Renal cortical epithelial cell (primary cell): ENCODE data around the gene METTL24. TPM values are rescaled to one million over a fixed set of nuclear protein-coding genes. Genes with fewer than 3 reads are reported as not detected.
"Not testable (repeated sequence)": the region's sequence is repeated elsewhere in the genome, so short reads cannot be mapped to it uniquely, and the experiment has no call there.

Source experiments
- DNase-seq: peaks from one replicate; pipeline ENCODE4 v3.0.0-alpha.2; 2011; ENCODE audit warnings: low read depth
- total RNA-seq: library from RNA; depleted of rRNA; stranded (reverse); fragments of >200 nt; gene quantifications from 2 replicates; pipeline ENCODE4 v1.2.3, GENCODE V29; 2014

Gene METTL24
- total RNA-seq, 1 donor from 2014 or later: 0.10 TPM

DNA sequence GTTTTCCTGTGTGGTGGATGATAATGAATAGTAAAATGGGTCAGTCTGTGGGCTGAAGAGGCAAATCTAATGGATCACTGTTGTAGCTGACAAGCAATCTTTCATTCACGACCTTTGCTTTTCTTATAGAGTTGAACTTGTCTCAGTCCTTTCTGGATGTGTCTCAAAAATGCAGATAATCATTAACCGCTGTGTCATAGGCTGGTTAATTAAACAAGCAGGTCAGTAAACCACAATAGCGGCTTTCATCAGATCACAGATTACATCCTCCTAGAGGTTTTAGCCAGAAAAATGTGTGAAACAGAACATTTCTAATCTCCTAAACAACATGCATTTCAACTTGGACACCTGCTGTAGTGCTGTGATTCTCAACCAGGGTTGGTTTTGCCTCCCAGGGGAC lies 2.5 kb upstream of the METTL24 start:
- DNase-seq: peak; percentile 97

DNA sequence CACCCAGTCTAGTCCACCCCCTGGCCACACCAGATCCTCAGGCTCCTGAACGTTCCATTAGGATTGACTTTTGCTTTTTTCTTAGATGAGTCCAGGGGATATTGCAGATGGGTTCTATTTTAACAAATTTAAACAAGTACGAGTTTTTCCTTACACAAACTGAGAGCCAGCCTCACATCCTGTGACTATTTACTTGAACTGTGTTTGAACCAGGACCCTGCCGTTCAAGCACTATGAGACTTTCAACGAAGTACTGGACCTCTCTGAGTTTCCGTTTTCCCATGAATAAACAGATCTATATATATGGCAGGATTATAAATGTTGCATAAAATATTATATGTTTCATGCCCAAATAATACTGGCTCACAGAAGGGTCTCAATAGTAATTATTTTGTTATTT lies 1.4 kb upstream of the METTL24 start:
- DNase-seq: no peak

DNA sequence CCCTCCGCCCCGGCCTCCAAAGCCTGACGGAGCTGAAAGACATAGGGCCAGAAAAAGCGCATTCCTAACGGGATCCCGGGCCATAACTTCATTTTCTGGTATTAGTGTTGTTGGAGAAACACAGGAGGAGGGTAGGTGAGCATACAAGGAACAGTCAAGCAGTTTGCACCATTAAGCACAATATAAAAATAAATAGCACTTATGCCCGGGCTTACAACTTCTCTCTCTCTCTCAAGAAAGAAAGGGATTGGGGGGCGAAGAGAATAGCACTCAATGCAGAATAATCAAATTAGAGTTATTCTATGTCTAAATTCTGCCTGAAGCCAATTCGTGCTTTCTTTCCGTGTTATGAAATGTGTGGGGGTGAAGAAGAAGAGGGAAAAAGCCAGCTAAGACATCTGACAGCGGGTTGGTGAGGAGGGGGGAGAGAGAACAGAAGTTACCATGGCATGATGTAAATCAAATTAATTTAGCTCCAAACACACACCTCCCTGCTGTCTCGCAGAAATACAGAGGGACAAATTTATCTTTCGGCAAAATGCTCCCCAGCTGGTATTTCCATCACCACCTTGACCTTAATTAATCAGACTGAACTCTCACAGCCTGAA lies 508 bp upstream of the METTL24 start:
- no peak for DNase-seq

DNA sequence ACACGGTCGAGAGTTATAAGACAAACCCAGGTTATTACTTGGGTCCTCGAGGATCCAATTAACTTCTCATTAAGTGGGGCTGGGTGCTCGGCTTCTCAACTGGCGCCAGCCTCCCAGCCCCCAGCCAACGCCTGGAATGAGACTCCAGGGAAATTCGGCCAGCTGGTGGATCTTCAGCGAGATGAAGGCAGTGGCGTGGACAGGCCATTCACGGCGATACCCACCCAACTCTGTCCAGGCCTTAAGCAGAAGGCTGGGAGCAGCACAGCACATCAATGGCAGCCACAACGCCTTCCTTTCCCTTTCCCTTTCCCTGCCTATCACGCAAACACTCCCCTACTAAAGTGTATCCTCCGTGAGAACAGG lies 868 bp downstream of the METTL24 start:
- no peak for DNase-seq

GRCh38 chr6:110356778-110357177 lies 1.4 kb downstream of the METTL24 start:
- DNase-seq: no peak

- DNase-seq: no peak
Measured at GRCh38 chr6:110355727-110356126, 2.4 kb downstream of the METTL24 start.

GRCh38 chr6:110355022-110355421 lies 3.1 kb downstream of the METTL24 start:
- DNase-seq: no peak

DNA sequence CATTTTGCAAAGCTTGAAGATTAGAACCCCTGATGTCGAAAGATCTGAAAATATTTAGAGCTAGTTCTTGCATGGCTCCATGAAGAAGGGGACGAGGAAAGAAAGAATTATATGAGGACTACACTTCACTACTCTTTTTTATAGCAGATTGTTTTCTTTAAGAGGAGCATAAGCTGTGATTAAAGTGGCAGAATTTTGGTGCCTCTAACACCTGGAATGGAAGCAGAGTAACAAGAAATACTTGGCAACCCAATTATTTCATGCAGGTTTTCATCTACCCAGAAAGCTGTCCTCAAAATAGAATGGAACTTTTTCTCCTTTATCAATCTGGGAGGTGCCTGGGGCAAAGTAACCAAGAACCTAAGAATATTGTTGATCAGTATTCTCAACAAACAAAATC lies 4.0 kb downstream of the METTL24 start:
- no peak for DNase-seq

DNA sequence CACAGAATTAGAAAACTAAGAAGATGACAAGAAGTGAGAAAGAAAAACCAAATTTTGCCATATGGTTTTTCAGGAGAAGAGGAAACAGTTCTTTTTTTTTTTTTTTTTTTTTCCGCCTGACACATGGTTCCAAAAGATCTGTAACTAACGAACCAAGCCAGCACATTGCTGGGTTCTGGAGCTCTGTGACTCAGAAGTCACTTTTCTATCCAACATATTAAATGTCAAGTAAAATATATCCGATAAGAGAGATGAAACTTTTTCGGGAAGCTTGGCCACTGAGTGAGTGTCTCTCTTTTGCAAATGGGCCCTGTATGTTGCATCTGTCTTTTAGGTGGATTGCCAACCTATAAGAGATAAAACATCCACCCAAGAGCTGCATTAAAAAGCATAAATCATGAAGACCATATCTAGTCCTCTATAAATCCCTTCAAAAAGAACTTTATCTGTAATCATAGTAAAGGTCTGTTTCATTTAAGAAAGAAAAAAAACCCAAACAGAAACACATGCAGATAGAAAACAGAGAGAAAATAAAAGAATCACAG lies 4.6 kb downstream of the METTL24 start:
- no peak for DNase-seq

DNA sequence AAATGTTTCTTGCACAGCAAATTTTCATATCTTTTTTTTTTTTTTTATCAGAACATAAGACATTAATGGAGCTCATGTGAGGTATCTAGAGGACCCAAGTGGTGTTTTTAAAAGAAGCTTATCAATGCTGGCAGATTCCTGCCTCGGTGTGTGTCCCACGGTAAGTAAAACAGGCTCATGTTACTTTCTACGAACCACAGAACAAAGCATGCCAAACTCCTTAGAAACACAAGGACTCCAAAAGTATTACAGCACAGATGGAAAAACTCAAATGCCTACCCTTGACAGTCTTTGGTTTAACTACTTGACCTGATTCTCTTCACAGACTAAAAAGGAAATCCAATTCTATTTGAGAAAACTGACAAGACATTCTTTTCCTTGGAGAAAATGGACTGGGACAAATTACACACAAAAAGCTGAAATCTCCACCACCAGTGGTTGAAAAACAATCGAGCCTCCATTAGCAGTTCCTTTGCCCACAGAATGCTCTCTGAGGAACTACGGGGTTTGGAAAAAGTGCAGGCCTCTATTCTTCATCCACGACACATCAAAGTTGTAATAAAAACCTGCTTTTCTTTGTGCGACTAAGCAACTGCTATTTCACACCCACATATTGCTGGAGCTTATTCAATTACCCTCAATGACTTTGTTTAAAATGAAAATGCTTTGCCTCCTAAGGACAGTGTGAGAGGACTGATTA lies 5.4 kb downstream of the METTL24 start:
- DNase-seq: no peak

GRCh38 chr6:110351986-110352385 lies 6.2 kb downstream of the METTL24 start:
- DNase-seq: no peak

- no peak for DNase-seq
Measured at GRCh38 chr6:110351546-110351945, 6.6 kb downstream of the METTL24 start.

DNA sequence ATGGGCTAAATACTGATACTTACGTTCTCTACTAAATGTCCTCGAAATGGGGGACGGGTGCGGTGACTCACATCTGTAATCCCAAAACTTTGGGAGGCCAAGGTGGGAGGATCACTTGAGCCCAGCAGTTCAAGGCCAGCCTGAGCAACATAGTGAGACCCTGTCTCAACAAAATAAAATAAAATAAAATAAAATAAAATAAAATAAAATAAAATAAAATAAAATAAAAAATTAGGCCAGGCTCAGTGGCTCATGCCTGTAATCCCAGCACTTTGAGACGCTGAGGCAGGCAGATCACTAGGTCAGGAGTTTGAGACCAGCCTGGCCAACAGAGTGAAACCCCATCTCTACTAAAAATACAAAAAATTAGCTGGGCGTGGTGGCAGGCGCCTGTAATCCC lies 7.6 kb downstream of the METTL24 start:
- DNase-seq: not testable (repeated sequence)

DNA sequence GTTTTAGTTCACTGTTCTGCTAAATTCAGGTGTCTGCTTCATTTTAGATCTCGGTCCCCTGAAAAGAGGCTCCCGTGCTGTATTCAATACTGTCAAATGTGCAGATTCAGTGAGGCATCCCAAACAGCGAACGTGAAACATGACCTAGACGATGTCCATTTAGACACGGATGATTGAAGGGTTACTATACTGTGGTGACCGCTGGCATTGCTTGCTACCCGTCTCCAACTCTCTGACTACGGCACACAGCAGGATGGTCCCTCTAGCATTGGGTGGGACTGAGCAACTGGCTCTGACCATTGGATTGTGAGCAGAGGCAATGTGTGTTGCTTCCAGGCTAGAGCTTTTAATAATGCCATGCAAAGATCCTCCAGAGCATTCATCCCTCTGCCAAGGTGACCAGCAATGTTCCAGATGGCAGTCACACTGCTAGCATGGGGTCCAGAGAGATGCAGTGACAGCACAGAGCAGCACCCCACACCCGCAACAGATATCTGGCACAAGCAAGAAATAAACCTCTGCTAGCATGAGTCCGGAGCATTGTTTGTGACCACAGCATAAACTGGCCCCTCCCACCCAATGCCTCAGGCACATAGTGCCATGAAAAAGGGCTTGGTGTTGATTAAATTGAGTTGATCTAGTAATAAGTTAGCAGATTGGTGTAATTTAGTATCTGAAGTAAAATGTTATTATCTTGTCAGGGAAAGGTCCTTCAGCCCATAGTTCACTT lies 9.0 kb downstream of the METTL24 start:
- peak; percentile 17 for DNase-seq

- no peak for DNase-seq
Measured at GRCh38 chr6:110345025-110345424, 13.1 kb downstream of the METTL24 start.

- no peak for DNase-seq
Measured at GRCh38 chr6:110342759-110343158, 15.4 kb downstream of the METTL24 start.

DNA sequence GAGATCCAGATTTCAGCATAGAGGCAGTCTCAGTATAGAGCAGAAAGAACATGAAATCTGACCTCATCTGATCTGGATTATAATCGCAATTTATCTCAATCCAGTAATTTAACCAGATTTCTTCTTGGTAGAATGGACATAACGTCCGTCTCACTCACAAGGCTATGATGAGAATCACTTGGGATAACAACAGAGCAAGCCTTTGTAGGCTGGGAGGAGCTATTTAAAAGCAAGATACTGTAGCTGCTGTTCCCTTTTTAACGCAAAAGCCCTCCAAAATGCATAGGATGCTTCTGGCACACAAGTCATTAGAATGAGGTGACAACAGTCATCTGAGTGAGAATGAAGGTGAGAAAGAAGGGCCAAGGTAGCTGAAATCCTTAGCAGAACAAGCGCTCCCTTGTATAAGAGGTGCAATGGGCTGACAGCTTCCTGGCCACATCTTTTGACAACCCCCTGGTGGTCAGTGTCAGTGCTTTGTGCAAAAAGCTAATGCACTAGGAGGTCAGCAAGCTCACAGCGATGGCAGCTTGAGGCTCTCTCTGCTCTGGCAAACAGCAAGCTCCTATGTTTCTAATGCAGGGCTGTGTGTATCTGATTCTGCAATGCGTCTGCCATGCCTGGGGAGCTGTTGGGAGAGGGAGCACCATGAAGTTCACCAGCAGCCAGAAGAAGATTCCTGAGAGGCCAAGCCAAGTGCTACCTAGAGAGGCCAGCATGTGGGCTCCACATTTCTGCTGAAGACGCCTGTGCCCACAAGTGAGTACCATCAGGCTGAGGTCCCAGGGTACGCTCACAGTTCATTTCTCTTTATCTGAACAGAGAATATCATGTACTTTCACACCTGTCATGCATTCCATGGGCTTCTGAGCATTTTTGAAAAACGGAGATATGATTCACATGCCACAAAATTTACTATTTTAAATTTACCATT lies 16.2 kb downstream of the METTL24 start:
- DNase-seq: peak; percentile 19

DNA sequence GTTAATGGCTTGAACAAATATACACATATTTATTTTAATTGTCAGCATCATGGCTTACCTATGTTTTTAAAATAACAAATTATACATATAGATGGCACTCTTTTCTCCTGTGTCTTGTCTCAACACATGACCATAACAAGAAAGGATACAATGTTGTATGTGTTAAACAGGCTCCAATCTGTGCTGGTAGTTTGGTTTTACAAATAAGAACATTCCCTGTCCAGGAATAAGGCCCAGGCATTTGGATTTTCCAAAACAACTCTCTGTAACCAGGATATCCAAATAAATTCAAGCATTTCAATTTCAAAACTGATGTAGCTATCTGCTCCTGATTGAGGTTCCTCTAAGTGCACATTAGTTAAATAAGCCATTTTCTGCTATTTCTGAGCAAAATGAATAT lies 17.1 kb downstream of the METTL24 start:
- DNase-seq: no peak

GRCh38 chr6:110340392-110340965 lies 17.7 kb downstream of the METTL24 start:
- DNase-seq: no peak

DNA sequence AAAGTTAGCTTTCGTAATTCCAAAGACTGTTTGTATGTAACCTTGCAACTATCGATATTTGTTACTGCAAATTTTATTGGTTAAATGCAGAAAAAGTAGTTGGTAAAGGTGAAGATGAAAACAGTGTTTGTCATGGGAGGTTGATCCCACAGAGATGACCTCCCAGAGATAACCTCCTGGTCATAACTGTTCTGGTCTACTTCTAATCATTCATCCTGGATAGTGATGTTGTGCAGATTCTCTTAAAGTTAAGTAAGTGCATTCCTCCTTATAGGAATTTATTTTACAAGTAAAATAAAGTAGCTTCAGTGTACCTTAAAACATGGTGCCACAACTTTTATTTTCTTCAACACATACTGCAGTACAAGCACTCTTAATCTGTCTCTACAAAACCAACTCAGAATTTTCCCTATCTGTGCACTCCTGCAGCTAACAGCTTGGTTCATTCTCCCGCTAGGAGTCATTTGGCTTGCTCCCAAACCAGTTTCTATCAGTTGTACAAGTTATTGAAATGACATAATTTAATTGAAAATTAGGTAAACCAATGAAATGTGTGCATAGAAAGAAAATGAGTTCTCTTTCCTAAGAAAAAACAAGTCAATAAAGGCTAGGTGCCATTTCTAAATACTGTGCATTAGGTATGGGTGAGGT lies 19.2 kb downstream of the METTL24 start:
- DNase-seq: no peak

DNA sequence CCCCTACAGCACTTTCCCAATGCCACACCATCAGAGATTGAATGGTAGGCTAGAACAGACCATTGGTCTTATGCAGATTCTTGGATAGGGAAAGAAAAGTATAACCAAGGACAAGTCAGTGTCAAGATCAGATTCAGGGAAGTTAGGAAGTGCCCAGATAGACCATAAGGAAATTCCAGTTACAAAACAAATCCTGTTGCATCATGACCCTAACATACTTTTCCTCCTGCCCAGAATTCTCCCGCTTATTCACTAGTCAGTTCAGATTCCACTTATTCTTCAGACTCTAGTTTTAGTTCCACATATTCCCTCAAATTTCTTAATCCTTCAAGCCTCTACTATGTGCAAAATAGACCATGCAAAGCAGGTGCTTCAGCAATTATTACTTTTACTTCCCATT lies 20.7 kb downstream of the METTL24 start:
- DNase-seq: no peak
